Right forelimb (tissue), 1 donor: ENCODE data around the gene TMTC2.
"Not testable (repeated sequence)": the region's sequence is repeated elsewhere in the genome, so short reads cannot be mapped to it uniquely, and the experiment has no call there.

Experiments used
- DNase-seq: peaks from one replicate; pipeline ENCODE4 v3.0.0-alpha.2; 2018

TMTC2 gene

GRCh38 chr12:83093426-83093825 lies 406.7 kb downstream of the TMTC2 start:
- DNase-seq, result no peak

GRCh38 chr12:83097643-83098342 lies 411.1 kb downstream of the TMTC2 start:
- DNase-seq, result no peak

GRCh38 chr12:83099436-83099835 lies 412.7 kb downstream of the TMTC2 start:
- no peak for DNase-seq

GRCh38 chr12:83102499-83102898 lies 415.8 kb downstream of the TMTC2 start:
- DNase-seq, result no peak

GRCh38 chr12:83106873-83107272 lies 420.2 kb downstream of the TMTC2 start:
- DNase-seq, result no peak

GRCh38 chr12:83110424-83110823 lies 423.7 kb downstream of the TMTC2 start:
- DNase-seq, result no peak

GRCh38 chr12:83113945-83114344 lies 427.2 kb downstream of the TMTC2 start:
- DNase-seq, result no peak

GRCh38 chr12:83114966-83115365 lies 428.3 kb downstream of the TMTC2 start:
- no peak for DNase-seq

GRCh38 chr12:83117926-83118325 lies 431.2 kb downstream of the TMTC2 start:
- not testable (repeated sequence) for DNase-seq

- no peak for DNase-seq
Observed at GRCh38 chr12:83121897-83122622, 435.4 kb downstream of the TMTC2 start.

- DNase-seq, result no peak
Observed at GRCh38 chr12:83122623-83122934, 435.9 kb downstream of the TMTC2 start.

- DNase-seq, result no peak
Observed at GRCh38 chr12:83123039-83123438, 436.3 kb downstream of the TMTC2 start.

GRCh38 chr12:83128540-83128939 lies 441.8 kb downstream of the TMTC2 start:
- DNase-seq, result no peak

- no peak for DNase-seq
Observed at GRCh38 chr12:83130178-83130577, 443.5 kb downstream of the TMTC2 start.

- no peak for DNase-seq
Observed at GRCh38 chr12:83132360-83132759, 445.7 kb downstream of the TMTC2 start.

GRCh38 chr12:83136411-83136810 lies 449.7 kb downstream of the TMTC2 start:
- DNase-seq, result no peak

- no peak for DNase-seq
Observed at GRCh38 chr12:83140135-83140534, 453.4 kb downstream of the TMTC2 start.

GRCh38 chr12:83141460-83141994 lies 454.8 kb downstream of the TMTC2 start:
- no peak for DNase-seq

- no peak for DNase-seq
Observed at GRCh38 chr12:83142914-83143313, 456.2 kb downstream of the TMTC2 start.

- no peak for DNase-seq
Observed at GRCh38 chr12:83143950-83144349, 457.2 kb downstream of the TMTC2 start.

GRCh38 chr12:83145325-83145840 lies 458.7 kb downstream of the TMTC2 start:
- DNase-seq, result no peak

GRCh38 chr12:83147341-83147740 lies 460.6 kb downstream of the TMTC2 start:
- DNase-seq, result no peak

- DNase-seq, result no peak
Observed at GRCh38 chr12:83149987-83150386, 463.3 kb downstream of the TMTC2 start.
